IMR-90 (cell line): ENCODE measurements around the gene NRCAM. TPM values are rescaled to one million over a fixed set of nuclear protein-coding genes. Genes with fewer than 3 reads are reported as not detected.

Source experiments
- ATAC-seq: fragments of 200-7000 bp; cut with Tn5 transposase; 2 replicates; pipeline ENCODE4 v1.9.1; 2020; ENCODE audit warnings: low read depth, mild to moderate bottlenecking, moderate library complexity
- BruUV-seq: library from RNA; stranded (reverse); fragments of 400-500 nt; replicated peaks from 2 replicates; lab custom pipeline; 2021; lab: Mats Ljungman, UMichigan
- CTCF ChIA-PET: fragments of 300-600 bp; formaldehyde crosslinking; extraction: SDS; loops from one replicate; lab custom pipeline; 2021; ENCODE audit warnings: antibody characterized with exemption; lab: Yijun Ruan, JAX
- POLR2A ChIA-PET: fragments of 300-600 bp; sonication (Branson Sonifier 250); formaldehyde crosslinking; loops from one replicate; lab custom pipeline; 2022; ENCODE audit warnings: antibody characterized with exemption; ENCODE audit not compliant: unreplicated experiment; lab: Charles Lee
- DNase-seq: peaks from one replicate; pipeline ENCODE4 v3.0.0; 2013
- H2AFZ ChIP-seq: replicated peaks from 2 replicates; pipeline ENCODE3; 2013; ENCODE audit warnings: low read length, mild to moderate bottlenecking; ENCODE audit not compliant: poor library complexity
- H2AK5ac ChIP-seq: 2 replicates; pipeline ENCODE4 v1.6.1; 2013; ENCODE audit warnings: low read depth, low read length, inconsistent platforms
- H2AK9ac ChIP-seq: replicated peaks from 2 replicates; pipeline ENCODE3; 2013; ENCODE audit warnings: mild to moderate bottlenecking, low read depth, low read length, moderate library complexity; ENCODE audit not compliant: poor library complexity
- H2BK120ac ChIP-seq: 2 replicates; pipeline ENCODE4 v1.6.1; 2013; ENCODE audit warnings: low read depth, low read length, inconsistent platforms
- H2BK15ac ChIP-seq: 3 replicates; pipeline ENCODE4 v1.6.1; 2013; ENCODE audit warnings: low read depth, low read length, inconsistent platforms
- H2BK20ac ChIP-seq: 2 replicates; pipeline ENCODE4 v1.6.1; 2013; ENCODE audit warnings: low read depth, mild to moderate bottlenecking, inconsistent platforms, low read length, moderate library complexity
- H2BK5ac ChIP-seq: 2 replicates; pipeline ENCODE4 v1.6.1; 2013; ENCODE audit warnings: mild to moderate bottlenecking, low read depth, low read length, inconsistent platforms; ENCODE audit not compliant: poor library complexity, severe bottlenecking
- H3K14ac ChIP-seq: replicated peaks from 2 replicates; pipeline ENCODE4 v1.6.1; 2013; ENCODE audit warnings: low read depth, low read length, inconsistent platforms
- H3K18ac ChIP-seq: 2 replicates; pipeline ENCODE4 v1.6.1; 2013; ENCODE audit warnings: low read depth, low read length, control low read depth
- H3K23ac ChIP-seq: 2 replicates; pipeline ENCODE4 v1.6.1; 2013; ENCODE audit warnings: low read depth, low read length, inconsistent platforms
- H3K27ac ChIP-seq: 2 replicates; pipeline ENCODE4 v1.5.1; 2013; ENCODE audit warnings: mild to moderate bottlenecking, control low read depth, low read length; ENCODE audit not compliant: insufficient read depth
- H3K27me3 ChIP-seq: 2 replicates; pipeline ENCODE4 v1.6.1; 2013; ENCODE audit warnings: low read length; ENCODE audit not compliant: control insufficient read depth, insufficient read depth
- H3K36me3 ChIP-seq: 2 replicates; pipeline ENCODE4 v1.6.1; 2013; ENCODE audit warnings: low read length, mixed read lengths; ENCODE audit not compliant: control insufficient read depth, insufficient read depth
- H3K4ac ChIP-seq: 2 replicates; pipeline ENCODE4 v1.6.1; 2013; ENCODE audit warnings: low read depth, low read length, inconsistent platforms
- H3K4me1 ChIP-seq: 2 replicates; pipeline ENCODE4 v1.6.1; 2013; ENCODE audit warnings: low read length, mixed read lengths; ENCODE audit not compliant: control insufficient read depth, insufficient read depth
- H3K4me2 ChIP-seq: 2 replicates; pipeline ENCODE4 v1.6.1; 2013; ENCODE audit warnings: low read depth, mild to moderate bottlenecking, control low read depth, low read length, moderate library complexity
- H3K4me3 ChIP-seq: 2 replicates; pipeline ENCODE4 v1.5.1; 2013; ENCODE audit warnings: low read depth, mild to moderate bottlenecking, control low read depth, low read length, moderate library complexity; ENCODE audit not compliant: insufficient read depth
- H3K56ac ChIP-seq: 2 replicates; pipeline ENCODE4 v1.6.1; 2013; ENCODE audit warnings: low read length, inconsistent platforms; ENCODE audit not compliant: insufficient read depth; ENCODE audit errors: extremely low read depth
- H3K79me1 ChIP-seq, 2 experiments: 2 replicates each; pipeline ENCODE4 v1.6.1; 2013; ENCODE audit warnings: low read length in 2 of 2, inconsistent platforms in 1 of 2, low read depth in 1 of 2
- H3K9ac ChIP-seq: 2 replicates; pipeline ENCODE4 v1.6.1; 2013; ENCODE audit warnings: low read depth, low read length, control low read depth
- H3K9me1 ChIP-seq: 2 replicates; pipeline ENCODE4 v1.6.1; 2013; ENCODE audit warnings: low read length, inconsistent platforms; ENCODE audit not compliant: insufficient read depth
- H3K9me3 ChIP-seq: 2 replicates; pipeline ENCODE4 v1.6.1; 2013; ENCODE audit warnings: low read length; ENCODE audit not compliant: control insufficient read depth, insufficient read depth
- H4K20me1 ChIP-seq: 2 replicates; pipeline ENCODE4 v1.6.1; 2013; ENCODE audit warnings: low read length, inconsistent platforms; ENCODE audit not compliant: insufficient read depth
- H4K5ac ChIP-seq: 2 replicates; pipeline ENCODE4 v1.6.1; 2013; ENCODE audit warnings: mild to moderate bottlenecking, low read depth, low read length, control low read depth
- H4K8ac ChIP-seq, 2 experiments: 2 replicates each; pipeline ENCODE4 v1.6.1; 2013; ENCODE audit warnings: low read depth in 2 of 2, low read length in 2 of 2, control low read depth in 1 of 2, inconsistent platforms in 1 of 2
- H4K91ac ChIP-seq: 2 replicates; pipeline ENCODE4 v1.6.1; 2013; ENCODE audit warnings: low read depth, low read length, inconsistent platforms; ENCODE audit not compliant: insufficient read depth
- BHLHE40 ChIP-seq: fragments of 150-350 bp; IDR thresholded peaks from 2 replicates; pipeline ENCODE4 v1.6.1; 2016; ENCODE audit warnings: mild to moderate bottlenecking, low read depth, low read length
- CEBPB ChIP-seq: IDR thresholded peaks from 2 replicates; pipeline ENCODE4 v1.6.1; 2012; ENCODE audit warnings: low read depth, low read length, improper control_type of control experiment
- CHD1 ChIP-seq: IDR thresholded peaks from 2 replicates; pipeline ENCODE4 v1.6.1; 2012; ENCODE audit warnings: low read depth, low read length, improper control_type of control experiment
- MAFK ChIP-seq: IDR thresholded peaks from 2 replicates; pipeline ENCODE4 v1.6.1; 2012; ENCODE audit warnings: low read depth, low read length, improper control_type of control experiment
- POLR2A ChIP-seq: IDR thresholded peaks from 2 replicates; pipeline ENCODE4 v1.6.1; 2012; ENCODE audit warnings: mild to moderate bottlenecking, low read depth, low read length
- RCOR1 ChIP-seq: IDR thresholded peaks from 2 replicates; pipeline ENCODE4 v1.6.1; 2012; ENCODE audit warnings: mild to moderate bottlenecking, low read length, improper control_type of control experiment; ENCODE audit not compliant: insufficient replicate concordance
- SMC3 ChIP-seq: fragments of 150-350 bp; IDR thresholded peaks from 2 replicates; pipeline ENCODE4 v1.6.1; 2016; ENCODE audit warnings: low read depth, mild to moderate bottlenecking, antibody characterized with exemption, low read length, moderate library complexity
- WGBS, 2 experiments: methylation state at CpG; one replicate each; pipeline versions ENCODE4 v1.1.5 to v1.1.7; 2013; ENCODE audit warnings: missing lambda C conversion rate in 2 of 2; ENCODE audit not compliant: insufficient read length in 1 of 2; ENCODE audit errors: extremely low coverage in 2 of 2; 5-methylcytosine and 5-hydroxymethylcytosine counted together
- dilution Hi-C: fragments of 300-500 bp; cut with HindIII; formaldehyde crosslinking; loops from one replicate; pipeline ENCODE4 v1.14.3; 2018; ENCODE audit warnings: low sequenced_read_pairs; ENCODE audit not compliant: unreplicated experiment
- in situ Hi-C: fragments of 300-500 bp; cut with MboI; formaldehyde crosslinking; loops from 3 replicates; pipeline ENCODE4 v1.14.3; 2019; ENCODE audit warnings: low sequenced_read_pairs, inconsistent platforms, mixed read lengths
- intact Hi-C: fragments of 100-400 bp; cut with micrococcal nuclease; formaldehyde crosslinking; loops from 2 replicates; pipeline ENCODE4 v1.10.0; 2022
- polyA plus RNA-seq, 3 experiments: library from polyadenylated mRNA; depleted of rRNA; stranded (reverse); fragments of >200 nt; gene quantifications; 2 replicates each; pipeline ENCODE4 v1.2.3, GENCODE V29; 2012; ENCODE audit warnings: low replicate concordance in 1 of 3
- total RNA-seq: library from RNA; depleted of rRNA; stranded (reverse); fragments of >200 nt; gene quantifications from 2 replicates; pipeline ENCODE4 v1.2.3, GENCODE V29; 2012
- TF ChIP-seq, protein P1 (sequence below): fragments of 150-350 bp; IDR thresholded peaks from 2 replicates; pipeline ENCODE4 v1.6.1; 2017; ENCODE audit warnings: mild to moderate bottlenecking, antibody characterized with exemption, low read length, low read depth
- TF ChIP-seq, protein P2 (sequence below): fragments of 150-350 bp; IDR thresholded peaks from 2 replicates; pipeline ENCODE4 v1.6.1; 2016; ENCODE audit warnings: low read depth, mild to moderate bottlenecking, low read length, moderate library complexity, borderline replicate concordance

The NRCAM gene
- total and polyA plus RNA-seq, 2 of the 4 experiments (the other 2 are of a cell fraction) = 0.46 to 1.1 TPM

GRCh38 chr7:108498481-108498880, 42.2 kb upstream of the NRCAM start:
- BruUV-seq = no TSS peak

More at GRCh38 chr7:108498481-108498880, 42.2 kb upstream of the NRCAM start:
- H4K20me1 ChIP-seq = no peaks in the 10 kb centered on the region
- no peak overlapping the region for H4K91ac ChIP-seq
- H2AFZ ChIP-seq = no peak overlapping the region
- ATAC-seq (no peak), DNase-seq (no peak)
- no peak overlapping the region for H2BK20ac ChIP-seq
- no peak overlapping the region for H3K27ac ChIP-seq
- H3K4me2 ChIP-seq = no peak overlapping the region
- no peak overlapping the region for H2AK9ac ChIP-seq
- dilution Hi-C loops (loop anchor here (25.0 kb wide), 1 partner anchor 311 kb away; no protein-coding TSS in a partner anchor), in situ Hi-C loops (loop anchor here (10.0 kb wide), 1 partner anchor 324 kb away; no protein-coding TSS in a partner anchor), intact Hi-C loops (no loop called here)
- ChIA-PET CTCF (no interaction called here), POLR2A (no interaction called here)
- no peak overlapping the region for H2BK120ac ChIP-seq
- no CpG with 5 or more reads among the region's 6 CpGs for WGBS, 2 experiments
- no peak overlapping the region for H3K9ac ChIP-seq
- no peak overlapping the region for H4K8ac ChIP-seq
- no peak for TF ChIP-seq RCOR1
- TF ChIP-seq MAFK = peak; percentile 49
- TF ChIP-seq, protein P1, sequence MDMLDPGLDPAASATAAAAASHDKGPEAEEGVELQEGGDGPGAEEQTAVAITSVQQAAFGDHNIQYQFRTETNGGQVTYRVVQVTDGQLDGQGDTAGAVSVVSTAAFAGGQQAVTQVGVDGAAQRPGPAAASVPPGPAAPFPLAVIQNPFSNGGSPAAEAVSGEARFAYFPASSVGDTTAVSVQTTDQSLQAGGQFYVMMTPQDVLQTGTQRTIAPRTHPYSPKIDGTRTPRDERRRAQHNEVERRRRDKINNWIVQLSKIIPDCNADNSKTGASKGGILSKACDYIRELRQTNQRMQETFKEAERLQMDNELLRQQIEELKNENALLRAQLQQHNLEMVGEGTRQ = no peak
- TF ChIP-seq POLR2A = no peak
- no peak for TF ChIP-seq CHD1
- TF ChIP-seq, protein P2, sequence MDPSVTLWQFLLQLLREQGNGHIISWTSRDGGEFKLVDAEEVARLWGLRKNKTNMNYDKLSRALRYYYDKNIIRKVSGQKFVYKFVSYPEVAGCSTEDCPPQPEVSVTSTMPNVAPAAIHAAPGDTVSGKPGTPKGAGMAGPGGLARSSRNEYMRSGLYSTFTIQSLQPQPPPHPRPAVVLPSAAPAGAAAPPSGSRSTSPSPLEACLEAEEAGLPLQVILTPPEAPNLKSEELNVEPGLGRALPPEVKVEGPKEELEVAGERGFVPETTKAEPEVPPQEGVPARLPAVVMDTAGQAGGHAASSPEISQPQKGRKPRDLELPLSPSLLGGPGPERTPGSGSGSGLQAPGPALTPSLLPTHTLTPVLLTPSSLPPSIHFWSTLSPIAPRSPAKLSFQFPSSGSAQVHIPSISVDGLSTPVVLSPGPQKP = no peak
- TF ChIP-seq SMC3 = no peak
- TF ChIP-seq BHLHE40 = no peak
- TF ChIP-seq CEBPB = no peak
- H3K36me3 ChIP-seq = peaks cover 6% of the 10 kb centered on the region
- H3K4me1 ChIP-seq = peaks cover 6% of the 10 kb centered on the region; the same call in 1 of the 2 replicates
- H2BK15ac ChIP-seq = no peak overlapping the region
- no peak overlapping the region for H3K23ac ChIP-seq
- no peak overlapping the region for H3K56ac ChIP-seq
- no peak overlapping the region for H2BK5ac ChIP-seq
- no peak overlapping the region for H3K4me3 ChIP-seq
- H3K79me1 ChIP-seq = peaks cover 0 to 2% of the 10 kb centered on the region in 2 experiments; a peak in 1 of 4 replicates
- no peak overlapping the region for H4K5ac ChIP-seq
- no peak overlapping the region for H2AK5ac ChIP-seq
- H3K4ac ChIP-seq = no peak overlapping the region
- no peak overlapping the region for H3K18ac ChIP-seq
- H3K9me1 ChIP-seq = no peaks in the 10 kb centered on the region
- H3K14ac ChIP-seq = no peak overlapping the region
- H3K27me3 ChIP-seq = no peaks in the 10 kb centered on the region
- no peaks in the 10 kb centered on the region for H3K9me3 ChIP-seq
